ENCODE data around the gene HOOK2. TPM values are rescaled to one million over a fixed set of nuclear protein-coding genes. Genes with fewer than 3 reads are reported as not detected.
A peak's percentile ranks its signal among the peaks of the same experiment; 100 is the strongest.

HOOK2 gene
- total RNA-seq, 1 experiment from 2014 or later: 70.0 TPM

GRCh38 chr19:12801466-12802266, 26.3 kb upstream of the HOOK2 start, which contains the start of the genes PRDX2 and THSD8 (continued):
- TF ChIP-seq STAT6 (CRISPR knock-in tag; conservative IDR thresholded peaks at IDR 0.05; ENCODE audit: low read depth): no peak
- TF ChIP-seq AR (CRISPR knock-in tag; IDR thresholded peaks at IDR 0.05): no peak
- TF ChIP-seq ZNF425 (CRISPR knock-in tag; conservative IDR thresholded peaks at IDR 0.05): no peak
- peak; percentile 91 for TF ChIP-seq MAX (CRISPR knock-in tag; IDR thresholded peaks at IDR 0.05)
- no peak; the same call in 1 of the 2 replicates for TF ChIP-seq NFE2L1 (CRISPR knock-in tag; IDR thresholded peaks at IDR 0.05)
- peak; percentile 50; the same call in 1 of the 2 replicates for TF ChIP-seq FOXK1 (CRISPR knock-in tag; IDR thresholded peaks at IDR 0.05)
- TF ChIP-seq IRF2 (CRISPR knock-in tag; IDR thresholded peaks at IDR 0.05; ENCODE audit: borderline replicate concordance, low read depth): no peak
- peak; percentile 58; the same call in 1 of the 2 replicates for TF ChIP-seq ZNF138 (CRISPR knock-in tag; conservative IDR thresholded peaks at IDR 0.05)
- TF ChIP-seq IRF1 (CRISPR knock-in tag; IDR thresholded peaks at IDR 0.05): peak; percentile 54; the same call in 1 of the 2 replicates
- peak; percentile 73 for TF ChIP-seq FOXP1 (CRISPR knock-in tag; IDR thresholded peaks at IDR 0.05; ENCODE audit: borderline replicate concordance)
- no peak for TF ChIP-seq E2F1 (CRISPR knock-in tag; IDR thresholded peaks at IDR 0.05)
- no peak for TF ChIP-seq ZMAT4 (CRISPR knock-in tag; IDR thresholded peaks at IDR 0.05)
- TF ChIP-seq JAZF1 (CRISPR knock-in tag; IDR thresholded peaks at IDR 0.05): no peak
- no peak for TF ChIP-seq ZNF281 (CRISPR knock-in tag; IDR thresholded peaks at IDR 0.05)
- no peak for TF ChIP-seq ZNF416 (CRISPR knock-in tag; IDR thresholded peaks at IDR 0.05)
- TF ChIP-seq RELA (CRISPR knock-in tag; IDR thresholded peaks at IDR 0.05; ENCODE audit: borderline replicate concordance): no peak; the same call in 1 of the 2 replicates
- 0 out of 2 replicates have a peak, but pooled peaks have one; percentile 8 for TF ChIP-seq PREB (CRISPR knock-in tag; IDR thresholded peaks at IDR 0.05; ENCODE audit: borderline replicate concordance)
- no peak for TF ChIP-seq NR2C2 (CRISPR knock-in tag; IDR thresholded peaks at IDR 0.05)
- TF ChIP-seq NR3C1 (CRISPR knock-in tag; conservative IDR thresholded peaks at IDR 0.05; ENCODE audit: low read depth): no peak
- no peak for TF ChIP-seq SOX15 (CRISPR knock-in tag; IDR thresholded peaks at IDR 0.05)
- TF ChIP-seq MLX (CRISPR knock-in tag; IDR thresholded peaks at IDR 0.05): no peak
- TF ChIP-seq ZNF317 (CRISPR knock-in tag; IDR thresholded peaks at IDR 0.05; ENCODE audit: borderline replicate concordance, low read depth): no peak
